ENCODE data around the gene MYLK. TPM values are rescaled to one million over a fixed set of nuclear protein-coding genes. Genes with fewer than 3 reads are reported as not detected.
"Not testable (repeated sequence)": the region's sequence is repeated elsewhere in the genome, so short reads cannot be mapped to it uniquely, and the experiment has no call there.

Gene MYLK
- total RNA-seq, 2 donors from 2014 or later = 2.1 to 52.1 TPM

DNA sequence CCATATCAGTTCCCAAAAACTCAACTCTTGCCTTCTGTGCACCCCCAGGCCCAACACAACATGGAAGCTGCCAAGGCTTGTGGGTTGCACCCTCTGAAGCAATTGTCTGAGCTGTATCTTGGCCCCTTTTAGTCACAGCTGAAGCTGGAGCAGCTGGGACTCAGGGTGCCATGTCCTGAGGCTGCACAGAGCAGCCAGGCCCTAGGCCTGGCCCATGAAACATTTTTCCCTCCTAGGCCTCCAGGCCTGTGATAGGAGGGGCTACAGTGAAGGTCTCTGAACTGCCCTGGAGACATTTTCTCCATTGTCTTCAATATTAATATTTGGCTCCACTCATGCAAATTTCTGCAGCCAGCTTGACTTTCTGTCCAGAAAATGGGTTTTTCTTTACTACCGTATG is 8.1 kb upstream of the MYLK start:
- no peak overlapping the region for H3K27ac Mint-ChIP-seq
- peaks cover 2% of the 10 kb centered on the region for H3K36me3 Mint-ChIP-seq (ENCODE audit: low read depth)
- no peaks in the 10 kb centered on the region for H3K4me1 Mint-ChIP-seq
- peaks cover 22% of the 10 kb centered on the region for H3K27me3 Mint-ChIP-seq
- ATAC-seq = no peak
- no peaks in the 10 kb centered on the region for H3K9me3 ChIP-seq (ENCODE audit: control insufficient read depth, low read length, poor library complexity, severe bottlenecking)
- no peak for DNase-seq
- H3K4me3 Mint-ChIP-seq = no peak overlapping the region

- not testable (repeated sequence) for H3K4me1 Mint-ChIP-seq; ATAC-seq; DNase-seq; H3K4me3 Mint-ChIP-seq; H3K9me3 ChIP-seq (ENCODE audit: control insufficient read depth, low read length, poor library complexity, severe bottlenecking); H3K36me3 Mint-ChIP-seq (ENCODE audit: low read depth); H3K27ac Mint-ChIP-seq
- peaks cover 28% of the 10 kb centered on the region for H3K27me3 Mint-ChIP-seq
Measured at GRCh38 chr3:123890991-123891390, 6.9 kb upstream of the MYLK start.

- not testable (repeated sequence) for H3K9me3 ChIP-seq (ENCODE audit: control insufficient read depth, low read length, poor library complexity, severe bottlenecking); DNase-seq; H3K4me3 Mint-ChIP-seq; H3K4me1 Mint-ChIP-seq; H3K36me3 Mint-ChIP-seq (ENCODE audit: low read depth); ATAC-seq; H3K27ac Mint-ChIP-seq
- H3K27me3 Mint-ChIP-seq = peaks cover 36% of the 10 kb centered on the region
Measured at GRCh38 chr3:123890162-123890561, 6.0 kb upstream of the MYLK start.

DNA sequence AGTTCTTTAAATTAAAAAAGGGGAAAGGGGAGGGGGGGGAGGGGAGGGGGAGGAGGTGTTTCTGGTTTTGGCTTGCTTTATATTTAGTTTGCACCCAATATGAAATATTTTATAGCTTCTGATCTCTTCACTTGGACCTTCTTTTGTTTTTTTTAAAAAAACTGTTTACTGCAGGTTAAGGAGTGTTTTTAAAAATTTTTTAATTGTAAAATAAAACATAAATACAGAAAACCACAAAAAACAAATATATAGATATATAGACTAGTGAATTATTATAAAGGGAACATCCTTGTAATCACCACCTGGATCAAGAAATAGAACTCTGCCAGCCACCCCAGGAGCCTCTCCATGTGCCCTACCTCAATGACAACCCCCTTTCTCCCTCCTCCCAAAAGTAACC is 861 bp upstream of the MYLK start:
- DNase-seq = no peak
- no peak overlapping the region for H3K27ac Mint-ChIP-seq
- H3K4me3 Mint-ChIP-seq = no peak overlapping the region

DNA sequence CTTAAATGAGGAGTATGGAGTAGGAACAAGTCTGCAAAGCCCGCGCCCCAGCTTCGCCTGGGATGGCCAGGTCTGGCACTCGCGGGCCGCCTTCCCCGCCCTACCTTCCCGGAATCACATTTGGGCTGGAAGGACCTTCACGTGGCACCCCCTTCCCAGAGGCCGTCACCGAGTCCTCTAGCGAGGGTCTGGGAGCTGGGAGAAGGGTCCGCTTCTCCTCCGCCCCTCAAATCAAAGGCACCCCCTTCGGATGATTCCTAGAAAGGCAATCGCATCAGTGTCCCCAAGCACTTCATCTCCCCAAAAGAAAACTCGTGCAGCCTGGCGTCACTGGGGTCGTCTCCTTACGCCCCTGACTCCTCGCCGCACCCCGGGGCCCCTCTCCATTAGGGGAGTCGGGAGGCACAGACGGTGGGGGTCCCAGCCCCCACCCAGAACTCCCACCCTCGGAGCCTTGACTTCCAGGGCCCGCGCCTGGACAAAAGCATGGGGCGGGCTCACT is 380 bp downstream of the MYLK start:
- peaks cover 67% of the 10 kb centered on the region for H3K27me3 Mint-ChIP-seq
- peaks cover 9% of the 10 kb centered on the region for H3K4me1 Mint-ChIP-seq
- H3K4me3 Mint-ChIP-seq = peak overlapping the region; percentile 70
- peaks cover 2% of the 10 kb centered on the region for H3K36me3 Mint-ChIP-seq (ENCODE audit: low read depth)
- DNase-seq (no peak), ATAC-seq (no peak)
- no peak overlapping the region for H3K27ac Mint-ChIP-seq
- H3K9me3 ChIP-seq (ENCODE audit: control insufficient read depth, low read length, poor library complexity, severe bottlenecking) = no peaks in the 10 kb centered on the region

More for the DNA sequence above, 861 bp upstream of the MYLK start:
- H3K36me3 Mint-ChIP-seq (ENCODE audit: low read depth) = peaks cover 4% of the 10 kb centered on the region
- H3K27me3 Mint-ChIP-seq = peaks cover 72% of the 10 kb centered on the region
- no peaks in the 10 kb centered on the region for H3K9me3 ChIP-seq (ENCODE audit: control insufficient read depth, low read length, poor library complexity, severe bottlenecking)
- H3K4me1 Mint-ChIP-seq = peaks cover 9% of the 10 kb centered on the region
- no peak for ATAC-seq

DNA sequence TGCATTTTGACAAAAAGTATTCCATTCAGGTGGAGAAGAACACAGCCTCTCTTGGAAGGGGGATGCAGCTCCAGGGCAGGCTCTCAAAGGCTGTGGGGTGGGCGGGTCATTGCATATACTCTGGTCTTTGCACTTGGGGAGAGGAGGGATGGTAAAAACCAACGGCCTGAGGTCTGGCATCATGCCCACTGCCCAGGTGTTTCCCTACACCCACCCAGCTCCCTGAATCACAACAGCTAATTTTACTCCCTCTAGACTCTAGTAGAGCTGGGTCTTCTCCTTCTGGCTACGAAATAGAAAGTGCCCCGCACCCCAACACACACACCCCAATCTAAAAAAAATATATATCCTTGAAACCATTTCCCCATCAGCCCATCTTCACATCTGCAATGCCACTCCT is 1.0 kb downstream of the MYLK start:
- DNase-seq (no peak), ATAC-seq (no peak)
- H3K27me3 Mint-ChIP-seq = peaks cover 60% of the 10 kb centered on the region
- no peak overlapping the region for H3K27ac Mint-ChIP-seq
- peaks cover 9% of the 10 kb centered on the region for H3K4me1 Mint-ChIP-seq
- H3K4me3 Mint-ChIP-seq = peak overlapping the region; percentile 70
- H3K36me3 Mint-ChIP-seq (ENCODE audit: low read depth) = peaks cover 2% of the 10 kb centered on the region
- H3K9me3 ChIP-seq (ENCODE audit: control insufficient read depth, low read length, poor library complexity, severe bottlenecking) = no peaks in the 10 kb centered on the region

DNA sequence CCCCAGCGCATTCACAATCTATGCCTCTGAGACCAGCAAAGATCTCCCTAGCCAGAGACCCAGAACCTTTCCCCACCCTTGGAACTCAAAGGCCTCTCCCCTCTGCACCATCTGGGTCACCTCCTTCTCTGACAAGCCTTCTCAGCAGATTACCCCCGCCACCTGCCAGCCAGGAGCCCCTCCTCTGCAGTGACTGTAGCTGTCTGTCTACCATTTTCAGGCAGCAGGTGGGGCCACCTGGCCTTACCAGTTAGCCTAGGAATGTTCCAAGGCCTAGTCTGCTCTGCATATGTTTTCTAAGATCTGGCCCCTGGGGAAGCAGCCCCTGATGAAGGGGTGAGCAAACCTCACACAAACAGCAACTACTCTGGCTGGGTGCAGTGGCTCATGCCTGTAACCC is 2.4 kb downstream of the MYLK start:
- H3K4me3 Mint-ChIP-seq = no peak overlapping the region
- H3K27me3 Mint-ChIP-seq = peaks cover 66% of the 10 kb centered on the region
- DNase-seq = no peak
- H3K27ac Mint-ChIP-seq = no peak overlapping the region
- peaks cover 9% of the 10 kb centered on the region for H3K4me1 Mint-ChIP-seq
- H3K9me3 ChIP-seq (ENCODE audit: control insufficient read depth, low read length, poor library complexity, severe bottlenecking) = no peaks in the 10 kb centered on the region
- H3K36me3 Mint-ChIP-seq (ENCODE audit: low read depth) = peaks cover 2% of the 10 kb centered on the region
- ATAC-seq = no peak

- H3K27me3 Mint-ChIP-seq = peaks cover 61% of the 10 kb centered on the region
- peaks cover 2% of the 10 kb centered on the region for H3K36me3 Mint-ChIP-seq (ENCODE audit: low read depth)
- no peak overlapping the region for H3K27ac Mint-ChIP-seq
- DNase-seq (no peak), ATAC-seq (no peak)
- no peaks in the 10 kb centered on the region for H3K9me3 ChIP-seq (ENCODE audit: control insufficient read depth, low read length, poor library complexity, severe bottlenecking)
- no peak overlapping the region for H3K4me3 Mint-ChIP-seq
- H3K4me1 Mint-ChIP-seq = peaks cover 9% of the 10 kb centered on the region
Measured at GRCh38 chr3:123880998-123881561, 3.1 kb downstream of the MYLK start.

DNA sequence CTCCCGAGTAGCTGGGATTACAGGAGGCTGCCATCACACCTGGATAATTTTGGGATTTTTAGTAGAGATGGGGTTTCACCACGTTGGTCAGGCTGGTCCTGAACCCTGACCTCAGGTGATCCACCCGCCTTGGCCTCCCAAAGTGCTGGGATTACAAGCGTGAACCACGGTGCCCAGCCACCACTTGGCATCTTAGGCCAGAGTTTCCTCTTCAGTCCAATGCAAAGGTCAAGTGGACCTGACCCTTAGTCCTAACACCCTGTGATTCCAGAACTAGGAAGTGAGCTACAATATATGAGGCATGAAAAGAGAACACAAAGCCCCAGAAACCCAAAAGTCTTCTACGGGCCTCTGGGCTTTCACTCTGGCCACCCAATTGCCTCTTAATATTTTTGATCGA is 5.3 kb downstream of the MYLK start:
- no peaks in the 10 kb centered on the region for H3K9me3 ChIP-seq (ENCODE audit: control insufficient read depth, low read length, poor library complexity, severe bottlenecking)
- no peak overlapping the region for H3K27ac Mint-ChIP-seq
- no peak overlapping the region for H3K4me3 Mint-ChIP-seq
- no peak for DNase-seq
- peaks cover 58% of the 10 kb centered on the region for H3K27me3 Mint-ChIP-seq
- ATAC-seq = no peak
- peaks cover 7% of the 10 kb centered on the region for H3K4me1 Mint-ChIP-seq
- no peaks in the 10 kb centered on the region for H3K36me3 Mint-ChIP-seq (ENCODE audit: low read depth)

- DNase-seq (no peak), ATAC-seq (no peak)
- Mint-ChIP-seq H3K27ac (no peak overlapping the region), H3K27me3 (peaks cover 55% of the 10 kb centered on the region), H3K4me1 (no peaks in the 10 kb centered on the region), H3K4me3 (no peak overlapping the region), H3K36me3 (ENCODE audit: low read depth) (no peaks in the 10 kb centered on the region)
- H3K9me3 ChIP-seq (ENCODE audit: control insufficient read depth, low read length, poor library complexity, severe bottlenecking) = no peaks in the 10 kb centered on the region
Measured at GRCh38 chr3:123877965-123878364, 6.2 kb downstream of the MYLK start.

DNA sequence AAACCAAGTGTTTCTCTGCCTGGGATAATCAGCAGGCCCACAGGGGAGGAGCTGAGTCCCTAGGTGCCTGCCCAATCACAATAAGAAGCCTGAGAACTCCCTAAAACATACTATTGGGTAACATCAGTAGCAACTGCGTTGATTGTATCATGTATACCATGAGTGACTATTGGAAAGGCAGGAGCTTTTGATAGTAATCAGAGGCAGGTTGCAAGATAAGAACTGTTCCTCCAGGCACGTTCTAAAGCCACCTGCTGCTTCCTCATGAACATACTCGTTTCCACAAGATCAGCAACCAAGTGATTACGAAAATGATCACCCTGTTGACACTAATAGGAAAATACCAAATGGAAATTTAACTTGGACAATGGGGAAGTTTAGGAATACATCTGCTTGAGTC is 6.7 kb downstream of the MYLK start:
- DNase-seq = no peak
- Mint-ChIP-seq H3K27me3 (peaks cover 55% of the 10 kb centered on the region), H3K4me1 (no peaks in the 10 kb centered on the region), H3K4me3 (no peak overlapping the region), H3K27ac (no peak overlapping the region), H3K36me3 (ENCODE audit: low read depth) (no peaks in the 10 kb centered on the region)
- ATAC-seq = no peak
- no peaks in the 10 kb centered on the region for H3K9me3 ChIP-seq (ENCODE audit: control insufficient read depth, low read length, poor library complexity, severe bottlenecking)

- no peaks in the 10 kb centered on the region for H3K9me3 ChIP-seq (ENCODE audit: control insufficient read depth, low read length, poor library complexity, severe bottlenecking)
- DNase-seq = no peak
- Mint-ChIP-seq H3K36me3 (ENCODE audit: low read depth) (no peaks in the 10 kb centered on the region), H3K4me1 (no peaks in the 10 kb centered on the region), H3K4me3 (no peak overlapping the region), H3K27me3 (peaks cover 56% of the 10 kb centered on the region), H3K27ac (no peak overlapping the region)
- ATAC-seq = no peak
Measured at GRCh38 chr3:123876858-123877257, 7.3 kb downstream of the MYLK start.

DNA sequence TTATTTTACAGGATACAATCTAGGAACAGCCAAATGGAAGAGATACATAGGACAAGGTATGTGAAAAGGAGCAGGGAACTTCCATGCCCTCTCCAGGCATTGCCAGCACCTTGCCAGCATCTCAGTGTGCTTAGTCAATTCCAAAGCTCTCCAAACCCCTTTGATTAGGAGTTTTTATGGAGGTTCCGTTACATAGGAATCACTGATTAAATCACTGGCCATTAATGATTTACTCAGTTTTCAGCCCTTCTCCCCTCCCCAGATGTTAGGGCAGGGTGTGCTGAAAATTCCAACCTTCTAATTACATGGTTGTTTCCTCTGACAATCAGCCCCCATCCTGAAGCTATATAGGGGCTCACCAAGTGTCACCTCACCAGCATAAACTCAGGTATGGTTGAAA is 11.5 kb downstream of the MYLK start:
- no peak for DNase-seq
- Mint-ChIP-seq H3K36me3 (ENCODE audit: low read depth) (peaks cover 2% of the 10 kb centered on the region), H3K4me1 (no peaks in the 10 kb centered on the region)

DNA sequence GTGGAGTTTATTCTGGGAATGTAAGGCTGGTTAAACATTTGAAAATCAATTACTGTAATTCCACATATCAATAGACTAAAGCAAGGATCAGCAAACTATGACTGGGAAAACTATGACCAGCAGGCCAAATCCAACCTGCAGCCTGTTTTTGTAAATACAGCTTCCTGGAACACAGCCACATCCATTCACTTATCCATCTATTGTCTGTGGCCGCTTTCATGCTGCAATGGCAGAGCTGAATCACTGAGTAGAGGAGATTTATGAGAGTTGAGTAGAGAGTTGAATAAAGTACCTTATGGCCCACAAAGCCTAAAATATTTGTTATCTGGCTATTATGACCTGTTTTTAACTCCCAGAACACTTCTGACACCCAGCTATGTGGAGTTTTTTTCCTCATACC is 12.2 kb downstream of the MYLK start:
- peaks cover 22% of the 10 kb centered on the region for H3K27me3 Mint-ChIP-seq
- H3K36me3 Mint-ChIP-seq (ENCODE audit: low read depth) = peaks cover 2% of the 10 kb centered on the region
- no peaks in the 10 kb centered on the region for H3K4me1 Mint-ChIP-seq
- no peak overlapping the region for H3K27ac Mint-ChIP-seq
- H3K4me3 Mint-ChIP-seq = no peak overlapping the region
- no peak for DNase-seq
- no peak for ATAC-seq
- H3K9me3 ChIP-seq (ENCODE audit: control insufficient read depth, low read length, poor library complexity, severe bottlenecking) = no peaks in the 10 kb centered on the region

More for the DNA sequence above, 11.5 kb downstream of the MYLK start:
- no peaks in the 10 kb centered on the region for H3K9me3 ChIP-seq (ENCODE audit: control insufficient read depth, low read length, poor library complexity, severe bottlenecking)
- Mint-ChIP-seq H3K27me3 (peaks cover 24% of the 10 kb centered on the region), H3K4me3 (no peak overlapping the region), H3K27ac (no peak overlapping the region)
- ATAC-seq = no peak
